Hematopoietic multipotent progenitor cell (in vitro differentiated cells): ENCODE measurements around the gene ARHGAP20. TPM values are rescaled to one million over a fixed set of nuclear protein-coding genes. Genes with fewer than 3 reads are reported as not detected.

Experiments used
- DNase-seq, 3 donors: peaks; one replicate each; pipeline ENCODE4 v3.0.0-alpha.2; 2011 to 2015; ENCODE audit warnings: low read depth in 2 of 3, low spot score in 2 of 3
- total RNA-seq: library from RNA; depleted of rRNA; stranded (reverse); fragments of >200 nt; gene quantifications from one replicate; pipeline ENCODE4 v1.2.3, GENCODE V29; 2012

Gene ARHGAP20
- total RNA-seq, 1 donor: 0.27 TPM

DNA sequence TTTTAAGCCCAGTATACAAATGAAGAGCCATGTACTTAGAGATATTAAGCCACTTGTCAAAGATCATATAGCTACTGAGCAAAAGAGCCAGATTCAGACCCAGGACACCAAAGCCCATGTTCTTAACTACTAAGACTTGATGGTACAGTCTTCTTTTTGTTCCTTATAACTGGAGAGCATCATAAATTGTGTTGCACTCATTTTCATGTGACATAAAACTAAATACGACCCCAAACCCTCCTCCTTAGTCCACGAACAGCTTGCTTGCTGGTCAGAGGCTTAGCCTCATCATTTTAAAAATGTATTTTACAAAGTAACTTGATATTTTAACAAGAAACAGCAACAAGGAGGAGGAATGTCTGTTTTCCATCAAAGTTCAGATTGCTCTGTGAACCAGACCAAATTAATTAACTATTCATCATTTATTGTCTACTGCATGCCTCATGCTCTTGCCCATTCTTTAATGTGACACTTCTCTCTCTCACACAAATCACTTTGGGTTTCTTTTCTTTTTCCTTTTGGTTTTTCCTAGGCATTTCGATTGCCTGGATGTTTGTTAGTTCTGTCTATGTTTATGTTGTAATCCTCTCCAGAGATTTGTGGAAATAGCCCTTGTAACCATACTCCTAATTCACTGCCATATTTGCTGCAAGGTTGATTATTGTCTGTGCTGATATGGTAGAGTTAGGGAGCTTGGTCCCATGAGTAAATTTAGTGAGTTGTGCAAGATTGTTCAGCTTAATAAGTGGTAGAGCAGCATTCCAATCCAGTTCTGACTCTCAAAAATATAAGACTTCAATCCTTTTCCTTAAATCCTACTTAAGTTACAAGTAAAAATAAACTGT is 8.4 kb upstream of the ARHGAP20 start:
- no peak for DNase-seq

DNA sequence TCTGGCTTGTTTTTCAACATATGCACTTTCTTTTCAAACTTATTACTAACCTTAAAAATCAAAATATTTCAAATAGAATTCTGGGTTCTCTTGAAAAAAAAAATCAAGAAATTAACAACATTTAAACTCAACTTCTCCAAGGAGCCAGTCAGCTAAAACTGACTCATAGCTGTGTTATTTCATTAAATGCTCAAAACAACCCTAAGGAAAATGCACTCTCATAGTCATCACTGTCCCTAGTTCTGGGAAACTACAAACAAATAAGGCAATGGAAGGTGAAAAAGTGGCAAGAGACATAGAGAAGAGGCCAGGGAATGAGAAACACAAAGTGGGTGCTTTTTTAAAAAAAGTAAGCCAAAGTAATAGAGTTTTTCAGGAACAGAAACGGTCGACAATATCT is 4.1 kb upstream of the ARHGAP20 start:
- DNase-seq: no peak

DNA sequence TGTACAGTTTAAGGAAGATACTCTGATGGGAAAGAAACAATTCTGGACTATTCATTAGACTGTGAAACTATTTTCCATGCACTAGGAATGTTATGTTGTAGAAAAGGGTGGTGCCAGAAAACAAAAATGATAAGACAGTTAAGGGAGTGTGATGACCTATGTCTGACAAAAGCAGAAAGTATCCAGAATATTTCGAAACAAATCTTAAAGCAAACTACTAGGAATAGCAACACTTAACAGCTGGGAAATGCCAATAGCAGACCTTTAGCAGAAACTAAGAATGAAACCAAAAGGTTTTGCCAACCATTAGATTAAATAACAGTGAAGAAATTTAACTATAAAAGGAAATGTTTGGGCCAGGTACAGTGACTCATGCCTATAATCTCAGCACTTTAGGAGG is 3.3 kb upstream of the ARHGAP20 start:
- DNase-seq: no peak

DNA sequence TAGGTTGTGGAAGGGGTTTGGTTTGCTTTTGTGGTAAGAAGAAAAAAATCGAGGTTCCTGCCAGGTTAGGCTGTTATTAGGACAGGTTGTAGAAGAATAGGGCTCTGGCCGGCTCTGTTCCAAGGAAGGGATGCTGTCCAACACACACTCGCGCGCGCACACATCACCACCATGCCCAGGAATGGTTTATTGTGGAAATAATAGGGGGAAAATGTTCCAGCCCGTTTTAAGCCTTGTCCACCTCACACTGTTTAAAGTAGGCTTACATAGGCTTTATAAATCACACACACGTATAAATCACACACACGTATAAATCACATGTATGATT is 1.2 kb upstream of the ARHGAP20 start:
- no peak for DNase-seq

DNA sequence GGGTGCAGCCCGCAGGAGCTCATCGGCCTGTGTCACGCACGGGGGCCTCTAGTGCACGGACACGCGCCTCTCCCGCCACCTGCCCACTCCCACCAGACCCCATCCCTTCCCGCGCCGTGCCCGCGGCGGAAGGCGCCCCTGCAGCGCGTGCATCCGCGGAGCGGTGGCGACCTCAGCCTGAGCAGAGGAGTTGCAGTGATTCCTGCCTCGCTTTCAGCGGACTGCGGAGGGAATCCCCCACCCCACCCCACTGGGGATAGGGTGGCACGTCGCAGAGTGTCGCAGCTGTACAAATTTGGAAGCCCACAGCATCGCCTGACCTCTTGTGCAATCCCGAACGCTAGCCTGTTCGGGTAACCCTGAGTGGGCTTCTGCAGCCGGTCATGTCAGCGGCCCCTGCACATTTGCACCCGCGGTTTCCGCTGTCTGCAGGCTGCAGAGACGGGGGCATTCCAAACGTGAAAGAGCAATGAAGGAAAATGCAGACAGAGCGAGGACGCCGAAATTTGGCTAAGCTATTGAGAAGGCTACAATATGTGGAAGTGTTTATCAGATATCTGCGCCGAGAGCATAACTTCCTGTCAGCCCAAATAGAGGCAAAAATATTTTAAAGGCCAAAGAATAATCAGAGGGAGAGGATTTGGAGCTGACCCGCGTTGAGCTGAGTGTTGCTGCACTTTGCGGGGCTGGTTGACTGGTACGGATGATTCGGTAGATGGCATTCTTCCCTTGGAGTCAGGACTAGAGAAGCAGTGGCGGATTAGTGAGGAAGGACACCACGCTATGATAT is 617 bp upstream of the ARHGAP20 start:
- peak in 2 of 3 donors; percentile 35 to 58 for DNase-seq

DNA sequence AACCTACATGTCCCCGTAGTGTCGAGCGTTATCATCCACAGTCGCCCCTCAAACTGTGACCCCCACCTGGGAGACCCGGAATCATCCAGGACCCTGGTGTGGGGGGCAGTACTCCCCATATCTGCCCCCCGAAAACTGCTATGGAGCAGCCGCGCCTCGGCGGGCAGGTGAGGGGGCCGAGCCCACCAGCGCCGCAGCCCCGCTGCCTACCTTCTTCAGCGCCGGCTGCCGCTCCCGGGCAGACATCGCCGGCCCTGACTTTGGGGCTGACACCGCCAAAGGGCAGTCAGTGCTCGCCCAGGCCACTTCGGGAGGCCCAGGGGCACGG is 825 bp downstream of the ARHGAP20 start:
- no peak for DNase-seq

DNA sequence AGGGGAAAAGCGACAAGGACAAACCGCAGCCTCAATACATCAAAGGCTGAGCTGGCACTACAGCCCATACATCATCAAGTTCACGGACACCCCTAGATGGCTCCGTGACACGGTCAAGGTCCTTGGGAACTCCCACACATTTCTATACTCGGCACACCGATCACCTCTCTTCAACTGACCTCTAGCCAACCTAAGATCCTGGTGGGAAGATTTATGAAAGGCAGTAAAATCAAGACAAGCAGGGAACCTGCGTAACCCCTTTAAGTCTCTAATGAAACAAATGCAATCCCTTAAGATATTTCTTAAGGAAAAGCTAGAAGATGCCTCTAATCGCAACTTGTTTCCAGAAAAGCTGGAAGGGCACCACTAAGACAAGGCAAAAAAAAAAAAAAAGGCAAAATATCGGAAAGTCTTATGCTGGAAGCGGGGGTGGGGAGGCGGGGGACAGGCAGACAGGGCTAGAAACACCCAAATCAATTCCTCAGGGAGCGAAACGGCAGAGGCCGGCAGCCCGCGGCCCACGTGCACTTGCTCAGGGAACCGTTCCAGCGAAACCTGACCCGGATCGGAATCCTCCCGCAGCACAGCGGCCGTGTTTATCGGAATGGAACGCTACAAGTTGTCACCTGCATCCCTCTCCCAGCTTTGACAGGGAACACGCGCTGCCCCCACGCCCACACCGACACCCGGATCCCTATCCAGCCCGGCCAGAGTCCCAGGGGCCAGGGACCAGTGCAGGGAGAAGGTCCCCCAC is 1.4 kb downstream of the ARHGAP20 start:
- DNase-seq: peak in 1 of 3 donors; percentile 5

DNA sequence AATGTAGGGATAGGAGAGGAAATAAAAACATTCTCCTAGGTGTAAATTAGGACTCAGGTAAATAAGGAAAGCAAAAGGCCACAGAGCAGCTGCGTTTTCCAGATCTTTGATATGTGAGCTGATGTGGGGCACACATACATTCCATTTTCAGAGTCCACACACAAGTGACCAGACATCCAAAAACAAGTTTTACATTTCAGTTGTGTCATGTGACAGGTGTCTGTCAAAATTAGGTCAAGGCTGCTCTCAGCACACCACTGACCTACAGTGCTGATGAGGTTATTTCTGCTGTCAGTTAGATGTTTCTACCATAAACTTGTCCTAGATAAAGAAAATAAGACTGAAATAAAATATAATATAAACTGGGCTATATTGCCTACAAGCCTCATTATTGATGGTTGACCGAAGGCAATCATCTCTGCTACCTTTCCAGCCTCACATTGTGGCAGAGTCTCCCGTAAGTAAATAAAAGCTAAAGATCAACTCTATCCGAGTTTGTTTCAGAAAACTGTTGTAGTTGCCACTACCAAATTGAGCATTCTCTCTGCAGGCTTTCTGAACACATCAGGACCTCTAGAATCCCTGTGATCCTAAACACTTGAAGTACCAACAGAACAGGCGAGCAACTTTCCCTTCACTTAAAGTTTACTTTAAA is 7.9 kb downstream of the ARHGAP20 start:
- DNase-seq: no peak

DNA sequence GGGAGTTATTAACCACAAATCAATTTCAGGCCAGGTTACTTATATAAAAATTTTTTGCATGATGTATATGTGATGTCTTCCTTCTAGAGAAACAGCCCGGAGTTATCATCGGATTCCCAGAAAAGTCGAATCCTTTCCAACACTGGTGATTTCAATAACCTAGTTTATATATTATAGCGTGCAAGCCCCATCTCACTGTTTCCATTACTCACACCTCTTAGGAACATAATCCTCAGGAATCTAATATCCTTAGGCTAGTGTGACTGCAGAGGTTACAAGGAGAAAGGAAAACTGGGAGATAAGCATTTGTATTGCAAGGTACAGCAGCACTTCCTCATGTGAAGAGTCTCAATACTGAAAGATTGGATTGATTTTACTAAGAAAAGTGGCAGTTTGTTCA is 20.3 kb downstream of the ARHGAP20 start:
- DNase-seq: no peak

DNA sequence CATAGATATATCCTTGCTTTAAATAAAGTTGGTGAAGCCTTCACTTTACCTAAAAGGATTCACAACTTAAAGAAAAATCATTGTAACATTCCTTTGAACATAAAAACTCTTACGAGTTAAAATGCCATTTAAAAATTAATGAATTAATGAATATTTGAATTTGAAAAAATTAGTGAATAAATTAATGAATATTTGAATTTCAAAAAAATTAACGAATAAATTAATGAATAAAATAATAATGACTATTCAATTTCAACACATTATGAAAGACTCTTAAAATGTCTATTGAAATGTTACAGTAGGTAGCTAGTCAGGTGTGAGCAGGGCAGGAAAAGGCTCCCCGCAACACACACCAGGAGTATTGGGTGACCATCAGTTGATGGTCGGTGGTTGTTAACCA is 22.9 kb downstream of the ARHGAP20 start:
- DNase-seq: no peak

DNA sequence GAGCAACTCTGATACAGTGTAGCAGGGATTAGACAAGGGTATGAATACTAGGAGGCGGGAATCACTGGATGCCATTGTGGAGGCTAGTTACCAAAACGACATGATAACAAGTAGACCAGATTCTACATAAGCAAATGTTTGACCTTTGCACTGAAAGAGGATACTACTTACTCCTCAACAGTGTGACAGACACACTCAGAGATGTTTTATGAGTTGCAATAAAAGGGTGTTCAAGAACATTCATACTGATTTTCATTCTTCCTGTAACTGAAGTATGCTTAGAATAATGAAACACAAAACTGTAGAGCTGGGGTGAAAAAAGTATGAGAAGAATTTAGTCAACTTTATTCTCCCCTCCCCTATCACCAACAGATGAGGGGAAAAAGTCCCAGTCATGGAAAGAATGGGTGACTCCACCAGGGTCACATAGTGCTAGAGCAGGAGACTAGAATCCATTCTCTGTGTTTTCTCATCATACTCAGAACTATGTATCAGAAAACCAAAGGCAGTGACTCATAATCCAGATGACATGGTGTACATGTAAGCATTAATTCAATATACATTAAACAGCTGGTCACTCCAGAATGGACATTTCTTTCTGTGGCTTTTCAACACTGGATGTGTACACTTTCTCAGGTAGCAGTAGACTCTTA is 32.8 kb downstream of the ARHGAP20 start:
- no peak for DNase-seq

DNA sequence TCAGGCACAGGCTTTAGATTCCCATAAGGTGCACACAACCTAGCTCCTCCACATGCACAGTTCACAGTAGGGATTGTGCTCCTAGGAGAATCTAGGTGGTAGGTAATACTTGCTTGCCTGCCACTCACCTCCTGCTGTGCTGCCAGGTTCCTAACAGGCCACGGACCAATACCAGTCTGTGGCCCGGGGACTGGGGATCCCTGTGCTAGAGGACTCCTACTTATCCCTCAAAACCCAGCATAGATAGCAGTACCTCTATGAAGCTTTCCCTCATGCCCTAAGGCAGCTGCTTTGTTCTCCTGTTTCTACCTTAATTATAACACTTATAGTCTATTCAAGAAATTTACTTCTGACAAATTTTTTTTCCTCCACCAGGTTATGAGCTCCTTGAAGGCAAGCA is 36.7 kb downstream of the ARHGAP20 start:
- DNase-seq: no peak

DNA sequence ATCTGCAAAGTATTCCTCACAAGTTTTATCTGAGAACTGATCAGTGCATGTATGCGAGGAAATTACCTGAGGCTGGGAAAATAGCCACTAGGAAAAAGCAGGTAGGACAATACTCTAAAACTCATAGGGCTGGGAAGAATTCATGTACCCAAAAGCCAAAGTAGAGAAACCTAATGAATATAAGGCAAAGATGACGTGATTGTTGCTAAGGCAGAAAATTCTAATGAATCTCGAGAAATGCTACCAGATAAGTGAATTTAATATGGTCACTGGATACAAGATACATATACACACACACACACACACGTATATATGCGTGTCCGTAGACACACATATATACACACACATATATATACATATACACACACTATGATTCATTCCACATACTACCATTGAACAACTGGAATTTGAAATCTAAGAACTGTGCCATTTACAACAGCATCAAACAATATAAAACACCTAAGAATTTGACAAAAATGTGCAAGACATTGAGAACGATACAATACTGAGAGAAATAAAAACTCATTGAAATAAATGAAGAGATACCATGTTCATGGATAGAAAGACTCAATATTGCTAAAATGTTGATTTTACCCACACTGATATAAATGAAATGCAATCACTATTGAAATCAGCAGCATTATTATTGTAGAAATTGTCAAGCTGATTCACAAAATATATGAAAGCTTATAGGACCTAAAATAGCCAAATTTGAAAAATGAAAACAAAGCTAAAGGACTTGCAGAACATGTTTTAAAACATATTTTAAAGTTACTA is 46.4 kb downstream of the ARHGAP20 start:
- no peak for DNase-seq

DNA sequence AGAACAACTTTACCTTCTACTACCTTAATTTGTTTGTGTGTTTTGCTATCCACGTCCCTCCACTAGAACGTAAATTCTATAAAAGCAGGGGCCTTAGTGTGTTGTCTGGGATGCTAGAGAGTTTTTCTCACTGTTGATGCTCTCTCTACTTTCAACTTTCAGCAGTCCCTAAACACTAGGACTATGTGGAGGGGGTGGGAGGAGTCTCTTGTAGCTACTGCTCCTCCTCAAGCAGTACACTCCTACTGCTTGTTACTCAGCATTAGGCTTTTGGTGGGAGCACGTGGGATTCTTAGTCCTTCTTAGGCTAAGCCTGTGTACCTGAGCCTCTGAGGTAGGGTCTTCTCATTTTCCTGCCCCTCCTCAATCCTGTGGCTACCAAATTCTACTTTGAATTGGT is 56.3 kb downstream of the ARHGAP20 start:
- no peak for DNase-seq

DNA sequence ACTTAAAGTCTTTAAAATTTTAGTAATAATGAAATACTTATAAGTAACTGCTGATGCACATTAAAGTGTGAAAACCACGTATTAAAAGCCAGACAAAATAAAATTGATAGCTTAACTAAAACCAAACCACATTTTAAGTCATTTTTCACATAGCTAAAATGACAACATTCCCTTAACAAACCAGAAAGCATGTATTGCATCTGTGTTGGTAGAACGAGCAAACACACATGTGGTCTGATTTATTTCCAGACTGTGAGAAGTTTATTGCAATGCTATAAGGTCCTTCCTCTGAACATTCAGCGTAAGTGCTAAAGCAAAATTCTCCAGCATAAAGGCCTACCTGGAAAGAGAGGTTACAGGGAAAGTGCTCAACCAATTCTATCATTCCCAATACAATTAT is 57.8 kb downstream of the ARHGAP20 start:
- no peak for DNase-seq

DNA sequence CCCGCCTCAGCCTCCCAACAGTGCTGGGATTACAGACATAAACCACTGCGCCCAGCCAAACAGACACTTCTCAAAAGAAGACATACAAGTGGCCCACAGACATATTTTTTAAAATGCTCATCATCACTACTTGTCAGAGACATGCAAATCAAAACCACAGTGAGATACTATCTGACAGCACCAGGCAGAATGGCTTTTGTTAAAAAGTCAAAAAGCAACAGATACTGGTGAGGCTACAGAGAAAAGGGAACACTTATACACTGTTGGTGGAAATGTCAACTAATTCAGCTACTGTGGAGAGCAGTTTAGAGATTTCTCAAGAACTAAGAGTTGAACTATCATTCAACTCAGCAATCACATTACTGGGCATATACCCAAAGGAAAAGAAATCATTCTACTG is 67.0 kb downstream of the ARHGAP20 start:
- DNase-seq: no peak

DNA sequence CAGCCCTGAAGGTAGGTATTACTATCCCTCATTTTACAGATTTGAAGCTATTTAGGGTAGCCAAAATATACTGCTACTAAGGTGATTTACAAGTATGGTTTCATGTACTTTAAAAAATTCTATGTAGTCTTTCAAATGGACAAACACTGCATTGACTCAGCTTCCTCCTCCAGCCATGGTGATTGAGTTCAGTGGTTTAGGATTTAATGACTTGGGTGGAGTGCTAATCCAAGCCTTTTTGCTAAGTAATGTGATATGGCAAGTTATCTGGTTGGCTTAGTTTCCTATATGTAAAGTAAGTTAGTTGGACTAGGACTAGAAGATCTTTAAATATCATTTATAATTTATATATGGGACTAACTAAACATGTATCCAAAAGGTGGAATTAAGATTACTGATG is 77.9 kb downstream of the ARHGAP20 start:
- DNase-seq: no peak

DNA sequence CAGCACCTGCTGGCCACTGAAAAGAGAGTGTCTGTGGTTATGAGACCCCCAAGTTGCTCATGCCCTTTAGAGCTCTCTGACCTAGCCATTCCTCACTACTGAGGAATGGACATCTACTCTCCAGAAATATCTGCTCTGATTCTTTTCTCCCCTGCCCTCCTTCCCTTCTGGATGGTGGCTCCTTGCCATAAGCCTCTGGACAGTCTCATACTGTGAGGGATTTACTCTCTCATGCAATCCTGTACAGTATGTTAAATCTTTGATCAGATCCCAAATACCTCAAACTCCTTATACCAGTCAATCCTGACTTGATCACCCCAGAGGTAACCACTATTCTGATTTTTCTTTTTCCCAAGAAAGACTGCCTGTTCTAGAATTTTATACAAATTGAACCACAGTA is 80.7 kb downstream of the ARHGAP20 start:
- no peak for DNase-seq

DNA sequence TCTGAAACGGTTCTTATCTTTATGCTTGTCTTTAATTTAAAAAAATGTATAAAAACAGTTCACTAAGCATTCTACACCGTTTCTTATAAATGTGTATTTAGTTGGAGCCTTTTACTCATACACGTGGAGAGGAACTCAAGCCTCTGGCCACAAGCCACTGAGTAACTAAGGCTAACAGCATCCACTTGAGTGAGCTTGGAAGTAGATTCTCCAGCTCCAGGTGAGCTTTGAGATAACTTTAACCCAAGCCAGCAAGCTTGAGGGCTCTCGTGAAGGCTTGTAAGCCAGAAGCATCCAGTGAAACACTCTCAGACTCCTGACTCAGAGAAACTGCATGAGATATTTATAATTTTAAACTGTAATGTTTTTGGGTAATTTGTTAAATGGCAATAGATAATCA is 82.6 kb downstream of the ARHGAP20 start:
- no peak for DNase-seq

DNA sequence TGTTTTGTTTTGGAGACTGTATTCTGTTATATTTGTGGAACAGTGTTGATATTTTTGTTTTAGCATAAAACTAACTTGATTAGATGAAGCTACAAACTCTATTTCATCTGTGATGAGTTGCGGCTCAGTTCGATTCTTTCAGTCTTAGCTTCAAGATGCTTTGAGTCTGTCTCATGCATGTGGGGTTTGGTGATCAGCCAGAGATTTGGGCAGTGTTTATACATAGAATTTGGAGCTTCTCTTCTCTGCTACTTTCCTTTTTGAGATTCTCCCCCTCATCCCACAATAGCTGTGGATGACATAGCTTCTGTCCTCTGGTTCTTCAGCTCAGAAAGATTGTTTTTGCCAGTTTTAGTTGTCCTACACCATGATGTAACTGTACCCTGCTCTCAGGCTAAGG is 90.4 kb downstream of the ARHGAP20 start:
- DNase-seq: no peak
